Measurements from ENCODE around the gene STARD4.
A peak's percentile ranks its signal among the peaks of the same experiment; 100 is the strongest.

Gene STARD4, protein sequence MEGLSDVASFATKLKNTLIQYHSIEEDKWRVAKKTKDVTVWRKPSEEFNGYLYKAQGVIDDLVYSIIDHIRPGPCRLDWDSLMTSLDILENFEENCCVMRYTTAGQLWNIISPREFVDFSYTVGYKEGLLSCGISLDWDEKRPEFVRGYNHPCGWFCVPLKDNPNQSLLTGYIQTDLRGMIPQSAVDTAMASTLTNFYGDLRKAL

DNA sequence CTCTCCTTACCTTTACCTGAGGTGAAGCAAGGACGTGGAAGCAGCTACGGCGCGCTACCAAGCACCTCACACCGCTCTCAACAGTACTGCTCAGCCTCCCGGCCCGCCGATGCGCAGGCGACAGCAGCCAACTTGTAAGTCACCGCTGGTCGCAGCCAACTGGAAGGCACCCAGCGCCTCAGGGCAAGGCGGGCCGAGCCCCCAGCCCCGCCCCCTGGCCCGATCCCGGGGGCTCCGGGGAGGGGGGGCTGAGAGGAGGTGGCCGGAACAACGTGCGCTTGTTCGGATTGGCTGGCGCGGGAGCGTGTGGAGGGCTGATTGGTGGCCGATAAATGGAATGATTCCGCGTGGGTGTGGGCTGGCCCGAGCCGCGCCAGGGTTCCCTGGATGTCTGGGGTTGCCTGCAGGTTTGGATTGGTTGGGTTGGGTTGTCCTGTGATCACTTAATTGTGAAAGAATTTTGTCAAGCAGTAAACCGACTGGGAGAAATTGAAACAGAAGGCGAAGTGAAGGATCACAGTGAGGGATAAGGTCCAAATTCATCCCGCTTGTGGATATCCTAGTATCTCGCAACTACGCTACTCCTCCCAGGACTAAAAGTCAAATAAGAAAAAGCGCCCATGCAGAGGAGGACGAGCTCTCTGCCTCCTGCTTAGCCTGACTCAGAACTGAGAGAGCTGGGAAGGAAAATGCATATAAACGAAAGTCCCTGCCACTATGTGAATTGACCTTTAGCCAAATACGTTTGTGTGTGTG is at the start of gene STARD4:
STARD4 (minus strand) TSS at position 161 of the 756 bp plus-strand sequence. CDS start 5,102 bp downstream, outside the sequence.
- DNase-seq, result peak; percentile 95

DNA sequence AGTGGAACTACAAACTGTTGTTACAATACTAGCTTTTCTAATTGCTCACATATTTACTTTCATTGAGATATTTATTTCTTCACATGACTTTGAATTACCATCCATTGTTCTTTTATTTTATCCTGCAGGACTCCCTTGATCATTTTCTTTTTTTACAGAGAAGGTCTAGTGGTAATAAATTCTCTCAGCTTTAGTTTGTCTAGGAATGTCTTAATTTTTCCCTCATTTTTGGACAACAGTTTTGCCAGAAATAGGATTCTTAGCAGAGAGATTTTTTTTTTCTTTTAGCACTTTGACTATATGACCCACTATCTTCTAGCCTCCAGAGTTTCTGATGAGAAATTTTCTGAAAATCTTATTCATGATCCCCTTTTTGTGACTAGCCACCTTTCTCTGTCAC is 47.3 kb upstream of the STARD4 start:
- DNase-seq, result no peak

GRCh38 chr5:111557686-111558085 is 45.4 kb upstream of the STARD4 start:
- DNase-seq, result no peak

GRCh38 chr5:111557111-111557510 is 44.8 kb upstream of the STARD4 start:
- no peak for DNase-seq

GRCh38 chr5:111556501-111556900 is 44.2 kb upstream of the STARD4 start:
- DNase-seq, result no peak

GRCh38 chr5:111555760-111556159 is 43.4 kb upstream of the STARD4 start:
- no peak for DNase-seq

- no peak for DNase-seq
These were observed 41.5 kb upstream of the STARD4 start for GRCh38 chr5:111553868-111554267.

DNA sequence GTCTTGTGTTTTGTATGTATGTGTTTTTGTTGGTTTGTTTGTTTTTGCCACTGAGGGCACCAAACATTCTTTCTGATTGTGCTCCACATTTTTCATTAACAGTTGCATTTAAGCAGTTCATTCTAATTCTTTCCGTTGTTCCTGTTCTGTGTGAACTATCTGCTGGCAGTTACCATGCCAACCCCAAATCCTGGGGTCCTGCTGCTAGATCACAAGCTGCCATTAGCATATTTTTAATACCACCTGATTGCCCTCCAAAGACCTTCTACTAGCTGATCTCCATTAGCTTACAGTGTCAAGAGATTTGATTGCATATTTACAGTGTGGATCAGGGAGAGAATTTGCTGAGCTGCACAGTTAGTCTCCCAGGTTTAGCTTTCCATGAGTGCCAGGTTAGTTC is 40.6 kb upstream of the STARD4 start:
- DNase-seq, result no peak

GRCh38 chr5:111552492-111552891 is 40.2 kb upstream of the STARD4 start:
- no peak for DNase-seq

- no peak for DNase-seq
These were observed 39.4 kb upstream of the STARD4 start for GRCh38 chr5:111551569-111552275.

GRCh38 chr5:111551161-111551560 is 38.8 kb upstream of the STARD4 start:
- DNase-seq, result no peak

DNA sequence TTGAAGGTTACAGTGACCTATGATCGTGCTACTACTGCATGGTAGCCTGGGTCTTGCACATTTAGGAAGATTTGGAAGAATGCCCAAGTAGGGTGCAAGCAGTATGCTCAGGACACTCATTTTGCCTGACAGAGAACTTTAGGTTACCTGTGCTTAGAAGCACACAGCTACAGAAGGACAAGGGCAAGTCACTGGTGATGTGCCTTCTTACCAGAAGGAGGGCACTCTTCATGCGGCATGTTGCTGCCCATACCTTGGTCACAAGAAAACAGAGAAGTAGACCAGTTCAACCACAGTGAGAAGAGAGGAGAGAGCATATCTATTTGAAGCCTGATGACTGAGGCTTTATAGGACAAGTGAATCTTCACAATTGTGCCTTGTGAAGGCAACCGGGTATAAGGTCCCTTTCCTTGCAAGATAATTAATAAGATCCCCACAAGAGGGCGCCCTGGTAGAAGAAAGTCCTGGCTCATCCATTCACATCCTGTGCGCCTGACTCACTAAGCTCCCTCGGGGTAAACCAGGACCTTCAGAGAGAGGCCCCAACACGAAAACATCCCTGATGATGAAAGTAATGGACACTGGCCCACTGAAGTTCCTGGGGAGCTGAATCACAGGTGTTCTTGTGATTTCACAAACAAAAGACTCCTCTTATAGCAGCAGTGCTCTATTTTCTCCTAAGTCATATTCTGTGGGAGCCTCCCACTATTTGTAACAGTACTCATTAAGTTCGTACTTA is 38.1 kb upstream of the STARD4 start:
- DNase-seq, result peak; percentile 79

DNA sequence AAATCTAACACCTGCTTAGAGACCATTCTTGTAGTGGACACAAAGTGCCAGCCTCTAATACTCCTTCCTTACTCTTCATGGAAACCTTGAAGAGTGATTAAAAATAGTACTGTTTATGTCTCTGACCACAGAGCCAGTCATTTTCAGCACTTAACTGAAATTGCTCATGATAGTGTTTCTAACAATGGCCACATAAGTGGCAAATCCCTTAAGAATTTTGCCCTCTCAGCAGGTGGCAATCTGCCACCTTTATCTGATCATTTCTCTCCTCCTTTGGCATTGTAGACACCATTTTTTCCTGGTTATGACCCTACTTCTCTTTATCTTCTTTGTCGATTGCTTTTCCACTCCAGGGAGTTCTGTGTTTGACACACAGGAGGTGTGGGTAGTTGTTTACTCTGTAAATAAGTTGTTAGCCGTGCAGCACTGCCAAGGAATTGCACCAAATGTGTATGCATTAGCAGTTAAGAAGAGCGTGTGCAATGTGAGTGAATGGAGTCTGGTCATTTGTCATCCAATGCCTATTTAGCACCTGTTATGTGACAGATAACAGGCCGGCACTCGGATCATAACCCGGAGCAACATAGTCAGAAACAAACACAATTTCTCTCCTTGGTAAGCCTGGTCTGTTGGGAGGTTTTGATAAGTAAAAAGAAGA is 36.8 kb upstream of the STARD4 start:
- no peak for DNase-seq

DNA sequence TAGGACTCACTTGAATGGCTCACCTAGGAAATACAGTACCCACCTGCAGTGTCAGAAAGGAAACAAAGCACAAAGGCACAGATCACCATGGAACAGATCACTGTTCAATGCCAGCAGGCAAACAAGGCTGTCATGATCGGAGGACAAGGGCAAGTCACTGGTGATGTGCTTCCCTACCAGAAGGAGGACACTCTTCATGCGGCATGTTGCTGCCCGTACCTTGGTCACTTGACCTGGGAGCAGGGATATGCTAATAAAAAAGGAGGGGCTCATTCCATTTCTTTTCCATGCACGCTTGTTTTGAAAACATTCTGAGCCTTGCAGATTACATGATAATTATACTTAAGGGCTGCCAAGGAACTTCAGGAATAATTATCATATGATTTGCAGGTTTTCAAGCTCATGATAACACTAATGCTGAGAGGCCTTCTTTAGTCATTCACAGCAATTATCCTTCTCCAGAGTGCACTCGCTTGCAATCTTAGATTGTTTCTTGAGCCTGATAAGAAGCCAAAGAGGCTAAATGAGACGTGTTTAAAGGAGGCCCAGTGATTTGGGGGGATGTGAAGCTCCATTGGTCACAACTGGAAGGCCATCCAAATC is 36.1 kb upstream of the STARD4 start:
- DNase-seq, result no peak

- no peak for DNase-seq
These were observed 32.7 kb upstream of the STARD4 start for GRCh38 chr5:111545031-111545430.

GRCh38 chr5:111537141-111538024 is 25.0 kb upstream of the STARD4 start:
- DNase-seq, result no peak

DNA sequence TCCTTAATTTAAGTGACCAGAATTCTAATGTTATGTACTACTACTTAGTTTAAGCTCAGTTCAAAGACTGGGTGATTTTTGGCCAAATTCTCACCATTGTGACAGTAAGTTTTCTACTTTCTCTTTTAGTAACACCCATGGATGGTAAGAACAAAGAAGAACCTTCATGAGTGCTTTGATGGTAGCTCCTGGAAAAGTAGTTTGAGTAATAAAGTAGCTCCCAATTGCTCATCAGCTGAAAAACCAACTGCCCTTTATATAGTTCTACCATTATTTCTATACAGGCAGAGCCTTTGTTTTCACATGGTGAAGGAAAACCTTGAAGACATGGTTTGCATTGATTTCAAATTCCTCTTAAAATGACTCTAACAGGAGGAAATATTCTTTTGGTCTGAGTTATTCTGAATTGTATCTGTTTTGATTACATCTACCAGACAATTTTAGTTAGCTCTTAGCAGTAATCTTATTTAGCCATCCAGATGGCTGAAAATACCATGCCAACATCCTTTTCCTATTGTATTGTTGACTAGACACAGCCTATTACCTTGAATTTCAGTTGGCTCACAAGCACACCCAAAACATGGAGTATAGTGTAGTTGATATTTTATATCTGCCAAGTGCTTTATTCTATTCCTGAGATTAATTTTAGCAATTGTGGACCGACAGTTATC is 23.7 kb upstream of the STARD4 start:
- DNase-seq, result no peak

- no peak for DNase-seq
These were observed 20.7 kb upstream of the STARD4 start for GRCh38 chr5:111532886-111533582.

DNA sequence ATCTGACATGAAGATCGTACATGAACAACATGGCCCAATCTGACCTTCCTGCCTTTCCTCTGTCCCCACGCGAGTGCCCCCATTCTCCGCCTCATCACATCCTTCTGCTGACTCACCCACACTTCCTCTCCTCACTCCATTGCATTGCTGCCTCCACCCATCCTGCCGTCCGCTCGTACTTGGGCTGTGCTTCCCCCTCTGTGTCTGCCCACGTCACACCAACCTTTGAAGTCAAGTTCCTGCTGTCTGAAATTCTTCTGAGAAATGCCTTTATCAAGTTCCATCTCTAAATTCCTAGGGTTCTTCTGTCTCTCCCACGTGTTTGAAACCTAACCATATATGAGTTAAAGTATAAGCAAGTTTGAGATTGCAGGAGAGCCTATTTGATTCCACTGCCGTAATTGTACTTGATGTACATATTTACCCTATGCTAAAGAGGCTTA is 18.0 kb upstream of the STARD4 start:
- no peak for DNase-seq

DNA sequence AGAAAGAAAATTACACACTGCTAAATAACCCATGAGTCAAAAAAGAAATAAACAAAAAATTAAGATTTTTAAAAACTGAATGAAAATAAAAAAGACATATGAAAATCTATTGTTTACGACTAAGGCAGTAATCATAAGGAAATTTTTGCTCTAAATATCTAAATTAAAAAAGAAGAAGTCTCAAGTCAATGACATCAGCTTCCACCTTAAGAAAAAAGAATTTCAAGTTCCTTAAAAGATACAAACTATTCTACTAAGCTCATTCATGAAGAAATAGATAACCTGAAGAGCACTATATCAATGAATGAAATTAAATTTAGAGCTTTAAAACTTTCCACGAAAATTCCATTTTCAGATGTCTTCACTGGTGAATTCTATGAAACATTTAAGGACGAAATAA is 15.7 kb upstream of the STARD4 start:
- DNase-seq, result no peak

Data from midbrain (tissue), 1 donor.